Inflammatory macrophage (primary cell): ENCODE results near the gene GPC5.

Source experiments
- DNase-seq, 2 donors: peaks; one replicate each; pipeline ENCODE4 v3.0.0-alpha.2; 2020 to 2022

Gene GPC5

DNA sequence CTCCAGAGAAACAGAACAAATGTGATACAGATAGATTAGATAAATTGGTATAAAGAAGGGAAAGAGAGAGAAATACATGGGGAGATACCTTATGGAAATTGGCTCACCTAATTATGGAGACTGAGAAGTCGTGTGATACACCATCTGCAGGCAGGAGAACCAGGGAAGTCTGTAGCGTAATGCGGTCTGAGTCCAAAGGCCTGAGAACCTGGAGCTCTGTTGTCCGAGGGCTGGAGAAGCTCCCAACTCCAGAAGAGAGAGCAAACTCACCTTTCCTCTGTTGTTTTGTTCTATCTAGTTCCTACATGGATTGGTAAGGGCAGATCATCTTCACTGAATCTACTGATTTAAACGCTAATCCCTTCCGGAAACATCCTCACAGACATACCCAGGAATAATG is 1179.9 kb downstream of the GPC5 start:
- no peak for DNase-seq

GRCh38 chr13:92589955-92590354 is 1191.5 kb downstream of the GPC5 start:
- DNase-seq: no peak

GRCh38 chr13:92590503-92590908 is 1192.1 kb downstream of the GPC5 start:
- no peak for DNase-seq

DNA sequence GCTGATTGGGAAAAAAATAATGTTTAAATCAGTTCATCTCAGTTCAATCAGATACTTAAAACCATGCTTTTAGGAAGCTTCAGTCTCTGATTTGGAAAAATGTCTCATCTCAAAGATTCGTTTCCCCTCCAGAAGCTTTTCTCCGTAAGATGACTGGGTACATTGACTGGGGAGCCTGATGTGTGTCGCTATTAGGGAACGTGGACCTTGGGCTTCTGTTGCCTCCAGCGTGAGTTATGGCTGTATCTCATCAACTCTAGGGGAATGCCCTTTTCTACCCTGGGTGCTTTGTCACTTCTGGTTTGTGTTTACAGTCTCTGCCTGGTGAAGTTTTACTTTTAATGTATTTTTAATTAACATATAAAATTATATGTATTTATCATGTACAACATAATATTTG is 1192.7 kb downstream of the GPC5 start:
- DNase-seq: no peak

DNA sequence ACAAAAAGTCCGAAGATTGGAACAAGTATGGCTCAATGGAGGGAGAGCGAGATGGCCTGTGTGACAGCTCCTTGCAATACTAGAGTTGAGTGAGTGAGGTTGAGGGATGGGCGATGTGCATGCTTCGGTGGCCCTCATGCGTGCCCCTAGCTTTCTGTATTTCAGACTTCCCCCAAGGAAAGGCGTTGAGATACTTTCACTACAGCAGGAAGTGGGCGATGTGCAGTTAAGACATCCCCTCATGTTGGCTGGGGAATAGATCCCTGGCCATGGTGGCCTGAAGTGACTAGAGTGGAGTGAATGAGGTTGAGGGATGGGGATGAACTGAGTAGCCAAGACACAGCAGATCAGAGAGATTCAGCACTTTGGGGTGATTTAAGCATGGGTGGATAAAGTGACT is 1194.3 kb downstream of the GPC5 start:
- no peak for DNase-seq

- no peak for DNase-seq
These were observed 1204.1 kb downstream of the GPC5 start for GRCh38 chr13:92602560-92602959.

DNA sequence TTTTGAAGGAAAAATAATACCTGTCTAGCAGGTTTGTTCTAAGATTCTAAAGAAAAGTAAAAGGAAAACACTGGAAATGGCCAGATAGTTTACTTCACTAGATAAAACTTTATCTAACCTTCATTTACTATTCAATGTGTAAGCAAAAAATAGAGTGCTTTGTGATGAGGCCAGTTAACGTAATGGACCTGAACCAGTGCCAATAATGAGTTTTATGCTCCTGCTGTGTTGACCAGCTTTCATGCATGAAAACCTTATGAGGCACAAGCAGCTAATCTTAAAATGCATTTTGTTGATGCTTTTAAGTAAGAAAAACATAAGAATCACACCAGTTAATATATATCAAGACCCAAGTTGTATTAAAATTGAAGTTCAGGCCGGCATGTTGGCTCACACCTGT is 1211.0 kb downstream of the GPC5 start:
- no peak for DNase-seq

DNA sequence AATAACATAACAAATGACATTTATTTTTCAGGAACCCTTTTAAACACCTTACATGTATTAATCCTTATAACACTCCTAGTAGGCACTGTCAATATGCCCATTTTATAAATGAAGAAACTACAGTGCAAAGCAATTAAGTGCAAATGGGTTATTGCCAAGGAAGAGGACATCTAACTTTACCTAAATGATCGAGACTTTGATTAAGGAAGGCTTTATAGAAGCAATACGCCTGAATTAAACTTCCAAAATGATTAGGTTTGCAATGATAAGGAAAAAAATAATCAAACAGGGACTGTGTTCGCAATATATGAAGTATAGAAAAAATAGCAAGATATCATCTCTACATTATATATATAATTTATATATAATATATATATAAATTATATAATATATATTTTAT is 1214.5 kb downstream of the GPC5 start:
- DNase-seq: no peak

DNA sequence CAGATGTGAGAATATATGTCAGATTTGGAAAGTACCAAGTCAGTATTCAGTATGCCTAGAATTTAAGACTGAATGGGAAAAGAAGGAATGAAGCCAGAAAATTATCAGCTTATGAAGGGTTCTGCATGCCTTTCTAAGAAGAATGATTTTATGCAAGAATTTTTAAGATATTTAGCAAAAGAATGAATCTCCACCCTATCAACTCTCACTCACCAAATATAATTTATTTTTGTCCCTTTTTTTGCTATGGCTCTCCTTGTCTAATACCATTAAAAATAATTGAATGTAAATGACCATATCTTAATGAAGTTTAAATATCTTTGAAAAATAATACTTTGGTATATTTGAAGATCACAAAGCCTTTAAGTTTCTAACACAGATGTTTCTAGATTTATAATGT is 1215.5 kb downstream of the GPC5 start:
- no peak for DNase-seq

DNA sequence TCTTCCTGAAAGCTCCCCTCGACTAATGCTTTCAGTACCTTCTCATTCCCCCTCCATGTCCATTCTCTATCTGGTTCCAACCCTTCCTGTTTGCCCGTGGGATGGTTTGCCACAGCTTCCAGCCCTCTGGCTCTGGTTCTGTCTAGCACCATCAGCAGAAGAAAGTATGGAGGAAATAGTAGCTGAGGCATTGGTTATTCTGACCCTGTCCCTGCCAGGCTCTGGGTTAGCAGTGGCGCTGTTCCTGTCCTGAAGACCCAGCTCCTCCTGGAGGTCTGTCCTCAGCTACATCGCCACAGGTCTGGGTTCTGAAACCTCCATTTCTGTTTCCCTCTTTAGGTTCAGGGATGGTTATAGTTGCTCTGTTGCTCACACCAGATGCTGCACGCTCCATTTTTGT is 1223.6 kb downstream of the GPC5 start:
- DNase-seq: no peak

DNA sequence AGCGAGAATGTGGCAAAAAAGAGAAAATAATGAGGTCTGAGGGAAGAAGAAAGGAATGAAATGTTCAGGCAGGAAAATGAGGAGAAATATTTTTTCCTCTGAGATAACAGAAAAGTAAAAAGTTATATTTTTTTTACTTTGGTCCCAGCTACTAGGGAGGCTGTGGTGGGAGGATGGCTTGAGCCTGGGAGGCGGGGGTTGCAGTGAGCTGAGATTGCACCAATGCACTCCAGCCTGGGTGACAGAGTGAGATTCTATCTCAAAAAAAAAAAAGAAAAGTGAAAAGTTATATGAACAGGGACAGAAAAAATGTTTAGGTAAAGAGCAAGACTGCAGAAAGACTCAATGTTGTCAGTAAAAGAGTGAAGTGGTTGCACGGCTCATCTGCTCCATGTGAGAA is 1224.5 kb downstream of the GPC5 start:
- no peak for DNase-seq

- no peak for DNase-seq
These were observed 1227.9 kb downstream of the GPC5 start for GRCh38 chr13:92626274-92626673.

DNA sequence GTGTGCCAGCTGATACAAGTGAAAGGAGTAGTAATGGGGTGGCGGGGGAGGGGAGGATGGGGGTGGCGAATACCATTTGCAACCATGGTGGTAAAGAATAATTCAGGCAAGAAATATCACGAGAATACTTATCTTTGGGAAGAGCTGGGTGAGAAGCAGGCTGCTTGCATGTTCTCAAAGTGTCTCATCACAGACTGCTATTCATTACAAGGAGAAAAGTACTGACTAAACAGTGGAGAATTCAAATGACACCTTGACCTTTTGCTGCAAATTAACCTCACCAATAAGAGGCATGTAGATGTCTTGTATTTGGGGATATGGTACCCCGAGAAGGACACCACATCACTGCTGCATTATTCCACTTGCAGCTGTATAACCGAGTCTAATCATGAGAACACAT is 1242.5 kb downstream of the GPC5 start:
- no peak for DNase-seq

- DNase-seq: no peak
These were observed 1250.9 kb downstream of the GPC5 start for GRCh38 chr13:92649140-92649813.

DNA sequence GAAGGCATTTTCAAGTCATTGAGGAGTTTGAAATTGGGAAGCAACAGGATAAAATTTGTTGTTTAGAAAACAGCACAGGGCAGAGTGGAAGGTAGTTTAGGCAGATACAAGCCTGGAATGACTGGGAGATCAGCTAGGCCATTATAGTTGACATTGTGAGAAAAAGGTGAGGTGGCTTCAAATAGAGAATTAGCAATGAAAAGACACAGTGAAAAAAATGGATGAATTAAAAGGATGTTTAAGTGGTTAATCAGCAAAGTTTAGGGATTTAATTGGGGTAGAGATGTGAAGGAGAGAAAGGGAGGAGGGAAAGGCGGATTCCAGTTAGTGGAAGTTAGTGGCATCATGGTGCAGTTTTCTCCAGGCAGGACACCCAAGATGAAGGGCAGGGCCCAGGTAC is 1257.7 kb downstream of the GPC5 start:
- DNase-seq: no peak

DNA sequence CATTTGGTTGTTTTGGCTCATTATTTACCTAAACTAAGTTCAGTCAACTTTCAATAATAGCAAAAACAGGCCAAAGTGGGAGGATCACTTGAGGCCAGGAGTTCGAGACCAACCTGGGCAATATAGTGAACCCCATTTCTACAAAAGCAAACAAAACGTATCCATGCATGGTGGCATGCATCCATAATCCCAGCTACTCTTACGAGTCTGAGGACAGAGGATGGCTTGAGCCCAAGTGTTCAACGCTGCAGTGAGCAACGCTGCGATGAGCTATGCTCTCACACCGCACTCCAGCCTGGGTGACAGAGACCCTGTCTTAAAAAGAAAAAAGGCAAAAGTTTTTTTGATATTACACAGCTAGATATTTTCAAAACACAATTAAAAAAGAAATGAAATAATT is 1258.2 kb downstream of the GPC5 start:
- no peak for DNase-seq

GRCh38 chr13:92657565-92657964 is 1259.1 kb downstream of the GPC5 start:
- DNase-seq: no peak

DNA sequence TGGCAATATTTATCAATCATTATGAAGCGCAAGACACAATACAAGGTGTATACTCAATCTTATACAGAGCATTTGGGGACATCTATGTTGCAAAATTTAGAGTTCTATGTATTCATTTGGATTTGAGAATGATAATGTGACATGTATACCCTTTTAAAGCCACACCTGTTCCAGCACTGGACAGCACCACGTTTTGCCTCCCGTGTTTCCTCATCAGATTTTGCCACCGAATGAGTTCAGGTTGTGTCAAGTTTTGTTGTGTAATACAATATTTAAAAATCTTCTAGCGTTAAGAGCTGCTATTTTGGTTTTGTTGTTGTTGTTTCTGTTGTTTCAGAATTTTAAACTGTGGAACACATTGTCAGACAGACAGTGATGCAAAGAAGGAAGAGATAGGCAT is 1259.9 kb downstream of the GPC5 start:
- DNase-seq: no peak

GRCh38 chr13:92661406-92661805 is 1263.0 kb downstream of the GPC5 start:
- no peak for DNase-seq

- DNase-seq: no peak
These were observed 1269.7 kb downstream of the GPC5 start for GRCh38 chr13:92668157-92668556.

DNA sequence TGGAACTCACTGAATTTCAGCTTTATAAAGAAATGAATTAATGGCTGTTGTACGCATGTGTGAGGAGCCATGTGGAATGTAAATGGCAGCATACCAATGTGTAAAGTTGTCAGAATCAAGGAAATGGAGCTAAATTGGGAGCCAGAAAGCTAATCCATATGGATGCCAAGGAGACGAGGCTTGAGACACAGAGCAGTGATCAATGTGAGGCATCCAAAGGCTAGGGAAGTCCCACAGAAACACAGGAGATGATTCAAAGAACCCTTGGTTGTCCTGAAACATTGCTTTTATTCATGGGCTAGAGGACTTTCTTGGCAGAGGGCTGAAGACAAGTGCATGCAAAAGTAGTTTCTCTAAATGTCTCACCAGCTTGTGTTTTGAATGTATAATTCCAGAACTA is 1271.7 kb downstream of the GPC5 start:
- DNase-seq: no peak

- no peak for DNase-seq
These were observed 1273.4 kb downstream of the GPC5 start for GRCh38 chr13:92671821-92672220.

- no peak for DNase-seq
These were observed 1277.8 kb downstream of the GPC5 start for GRCh38 chr13:92676246-92676645.

- no peak for DNase-seq
These were observed 1279.2 kb downstream of the GPC5 start for GRCh38 chr13:92677571-92677970.

DNA sequence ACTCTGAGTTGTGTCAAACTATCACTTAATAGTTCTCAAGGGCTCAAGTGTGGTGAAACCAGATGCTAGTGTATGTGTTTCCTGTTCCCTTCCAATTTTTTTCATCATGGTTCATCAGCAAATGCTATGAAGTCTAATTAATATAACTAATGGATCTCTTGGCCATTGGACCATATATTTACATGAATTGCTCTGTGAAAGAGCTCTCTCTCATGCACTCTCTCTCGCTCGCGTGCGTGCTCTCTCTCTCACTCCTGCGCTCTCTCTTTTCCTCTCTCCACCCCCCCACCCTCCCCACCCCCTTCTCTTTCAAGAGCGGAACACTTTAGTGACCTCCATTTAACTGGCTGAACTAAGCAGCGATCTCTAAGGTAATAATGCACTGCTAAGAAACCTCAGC is 1281.2 kb downstream of the GPC5 start:
- no peak for DNase-seq
